ENCODE measurements around the gene ZNF469. TPM values are rescaled to one million over a fixed set of nuclear protein-coding genes. Genes with fewer than 3 reads are reported as not detected.

ZNF469 gene
- total RNA-seq, 2 donors from 2014 or later, result 0.17 to 0.40 TPM

GRCh38 chr16:88366032-88366703 is 16.6 kb upstream of the ZNF469 start:
- Histone ChIP-seq H3K9ac (ENCODE audit: low read depth in 2 of 2, low read length in 2 of 2) (no peak overlapping the region), H3K9me3 (no peaks in the 10 kb centered on the region), H3K4me1 (no peaks in the 10 kb centered on the region), H3K27ac (no peak overlapping the region), H3K4me3 (no peak overlapping the region), H3K27me3 (no peaks in the 10 kb centered on the region), H3K36me3 (no peaks in the 10 kb centered on the region)
- TF ChIP-seq CTCF (IDR thresholded peaks at IDR 0.05), result no peak
- intact Hi-C loops (cut with DNase I), result no loop called here
- DNase-seq, result no peak

- no peak for TF ChIP-seq CTCF (IDR thresholded peaks at IDR 0.05)
- H3K4me1 ChIP-seq, result no peaks in the 10 kb centered on the region
- H3K36me3 ChIP-seq, result no peaks in the 10 kb centered on the region
- no peaks in the 10 kb centered on the region for H3K27me3 ChIP-seq
- no peak overlapping the region for H3K27ac ChIP-seq
- intact Hi-C loops (cut with DNase I), result no loop called here
- H3K9ac ChIP-seq (ENCODE audit: low read depth in 2 of 2, low read length in 2 of 2), result no peak overlapping the region
- no peak overlapping the region for H3K4me3 ChIP-seq
- DNase-seq, result no peak
- H3K9me3 ChIP-seq, result no peaks in the 10 kb centered on the region
Measured at GRCh38 chr16:88366704-88367047, 16.1 kb upstream of the ZNF469 start.

GRCh38 chr16:88367560-88367959 is 15.2 kb upstream of the ZNF469 start:
- no peaks in the 10 kb centered on the region for H3K9me3 ChIP-seq
- H3K9ac ChIP-seq (ENCODE audit: low read depth in 2 of 2, low read length in 2 of 2), result no peak overlapping the region
- intact Hi-C loops (cut with DNase I), result no loop called here
- no peaks in the 10 kb centered on the region for H3K36me3 ChIP-seq
- no peaks in the 10 kb centered on the region for H3K27me3 ChIP-seq
- no peak for TF ChIP-seq CTCF (IDR thresholded peaks at IDR 0.05)
- no peak overlapping the region for H3K4me3 ChIP-seq
- no peak for DNase-seq
- H3K27ac ChIP-seq, result no peak overlapping the region
- H3K4me1 ChIP-seq, result no peaks in the 10 kb centered on the region

- TF ChIP-seq CTCF (IDR thresholded peaks at IDR 0.05), result no peak
Measured at GRCh38 chr16:88368036-88368435, 14.7 kb upstream of the ZNF469 start.

GRCh38 chr16:88368994-88369393 is 13.8 kb upstream of the ZNF469 start:
- Histone ChIP-seq H3K4me1 (no peaks in the 10 kb centered on the region), H3K9ac (ENCODE audit: low read depth in 2 of 2, low read length in 2 of 2) (no peak overlapping the region), H3K27ac (no peak overlapping the region), H3K36me3 (no peaks in the 10 kb centered on the region), H3K9me3 (no peaks in the 10 kb centered on the region), H3K4me3 (no peak overlapping the region), H3K27me3 (no peaks in the 10 kb centered on the region)
- no peak for TF ChIP-seq CTCF (IDR thresholded peaks at IDR 0.05)
- DNase-seq, result no peak
- intact Hi-C loops (cut with DNase I), result no loop called here

More at GRCh38 chr16:88368036-88368435, 14.7 kb upstream of the ZNF469 start:
- Histone ChIP-seq H3K27me3 (no peaks in the 10 kb centered on the region), H3K27ac (no peak overlapping the region), H3K9me3 (no peaks in the 10 kb centered on the region), H3K4me3 (no peak overlapping the region), H3K36me3 (no peaks in the 10 kb centered on the region), H3K9ac (ENCODE audit: low read depth in 2 of 2, low read length in 2 of 2) (no peak overlapping the region), H3K4me1 (no peaks in the 10 kb centered on the region)
- no peak for DNase-seq
- intact Hi-C loops (cut with DNase I), result no loop called here

Measured in colonic mucosa (tissue), 4 donors.